GM19438 (cell line): Measurements from ENCODE around the gene MBD6.
"Not testable (repeated sequence)": the region's sequence is repeated elsewhere in the genome, so short reads cannot be mapped to it uniquely, and the experiment has no call there.

ENCODE experiments used
- ATAC-seq: cut with Tn5 transposase; IDR thresholded peaks from one replicate; pipeline ENCODE4 v1.9.1; 2021; ENCODE audit warnings: low read depth; ENCODE audit not compliant: unreplicated experiment

Gene MBD6

GRCh38 chr12:57488402-57489156, 34.0 kb upstream of the MBD6 start:
- ATAC-seq: no peak

- no peak for ATAC-seq
These were observed 33.4 kb upstream of the MBD6 start for GRCh38 chr12:57489157-57489641.

- ATAC-seq: no peak
These were observed 32.5 kb upstream of the MBD6 start for GRCh38 chr12:57490126-57490525.

- ATAC-seq: no peak
These were observed 31.0 kb upstream of the MBD6 start for GRCh38 chr12:57491393-57492280.

GRCh38 chr12:57495051-57495701, 27.4 kb upstream of the MBD6 start:
- not testable (repeated sequence) for ATAC-seq

- no peak for ATAC-seq
These were observed 25.8 kb upstream of the MBD6 start for GRCh38 chr12:57496822-57497221.

- ATAC-seq: no peak
These were observed 25.1 kb upstream of the MBD6 start for GRCh38 chr12:57497223-57498131.

GRCh38 chr12:57498132-57498502, 24.5 kb upstream of the MBD6 start:
- no peak for ATAC-seq

GRCh38 chr12:57498571-57498970, 24.1 kb upstream of the MBD6 start:
- no peak for ATAC-seq

- ATAC-seq: no peak
These were observed 22.4 kb upstream of the MBD6 start for GRCh38 chr12:57500213-57500612.

- not testable (repeated sequence) for ATAC-seq
These were observed 20.2 kb upstream of the MBD6 start for GRCh38 chr12:57502311-57502969.

GRCh38 chr12:57506541-57506940, 16.1 kb upstream of the MBD6 start:
- not testable (repeated sequence) for ATAC-seq

GRCh38 chr12:57507796-57508195, 14.8 kb upstream of the MBD6 start:
- ATAC-seq: not testable (repeated sequence)

- ATAC-seq: no peak
These were observed 11.5 kb upstream of the MBD6 start for GRCh38 chr12:57511161-57511560.

GRCh38 chr12:57511588-57512325, 10.9 kb upstream of the MBD6 start:
- no peak for ATAC-seq

- no peak for ATAC-seq
These were observed 10.0 kb upstream of the MBD6 start for GRCh38 chr12:57512665-57513064.

GRCh38 chr12:57513266-57513665, 9.4 kb upstream of the MBD6 start:
- no peak for ATAC-seq

- not testable (repeated sequence) for ATAC-seq
These were observed 8.9 kb upstream of the MBD6 start for GRCh38 chr12:57513677-57514076.

GRCh38 chr12:57514246-57514645, 8.4 kb upstream of the MBD6 start:
- not testable (repeated sequence) for ATAC-seq
